G401 (cell line): Measurements from ENCODE around the gene POLR3GL. TPM values are rescaled to one million over a fixed set of nuclear protein-coding genes. Genes with fewer than 3 reads are reported as not detected.

Experiments
- DNase-seq: peaks from one replicate; pipeline ENCODE4 v3.0.0-alpha.2; 2015; ENCODE audit warnings: low spot score
- in situ Hi-C: cut with HindIII; loops from 2 replicates; pipeline ENCODE4 v1.10.0; 2016; ENCODE audit warnings: low sequenced_read_pairs, mixed read lengths
- total RNA-seq: library from RNA; depleted of rRNA; stranded (reverse); fragments of >200 nt; shearing (Covaris generic); gene quantifications from 2 replicates; pipeline ENCODE4 v1.2.3, GENCODE V29; 2014

POLR3GL gene
- total RNA-seq, 1 experiment from 2014 or later = 13.5 TPM

DNA sequence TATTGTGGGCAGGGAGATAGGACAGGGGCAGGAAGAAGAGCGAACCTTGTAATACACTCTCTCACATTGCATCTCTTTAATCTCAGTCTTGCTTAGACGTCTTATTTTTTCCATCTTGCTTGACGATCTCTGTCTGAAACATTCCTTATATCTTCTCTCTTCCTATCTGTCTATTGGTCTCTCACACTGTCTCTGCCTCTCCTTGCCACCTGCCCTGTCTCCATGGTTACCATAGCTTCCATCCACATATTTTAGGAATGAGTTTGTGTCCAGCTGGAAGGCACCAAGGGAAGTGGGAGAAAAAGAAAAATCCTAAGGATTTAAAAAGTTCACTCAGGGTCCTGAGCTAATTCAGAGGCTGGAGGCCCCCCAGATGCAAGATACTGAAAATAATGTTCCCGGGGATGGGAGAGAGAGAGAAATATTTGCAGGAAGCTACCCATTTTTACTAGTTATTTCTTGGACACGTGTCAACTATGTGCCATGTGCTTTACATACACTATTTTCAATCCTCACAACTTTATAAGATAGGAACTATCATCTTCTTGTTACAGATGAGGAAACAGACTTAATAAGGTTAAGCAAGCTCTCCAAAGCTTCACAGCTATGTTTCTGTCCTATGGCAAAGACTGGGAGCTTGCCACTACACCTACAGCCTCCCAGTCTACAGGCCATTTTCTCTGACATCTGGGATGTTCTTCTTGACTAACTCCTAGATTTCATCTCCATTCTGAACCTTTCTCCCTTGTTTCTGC is 1.0 kb upstream of the POLR3GL start:
- in situ Hi-C loops = no loop called here
- peak; percentile 86 for DNase-seq

GRCh38 chr1:145965119-145965744 is 742 bp downstream of the POLR3GL start:
- in situ Hi-C loops = no loop called here

DNA sequence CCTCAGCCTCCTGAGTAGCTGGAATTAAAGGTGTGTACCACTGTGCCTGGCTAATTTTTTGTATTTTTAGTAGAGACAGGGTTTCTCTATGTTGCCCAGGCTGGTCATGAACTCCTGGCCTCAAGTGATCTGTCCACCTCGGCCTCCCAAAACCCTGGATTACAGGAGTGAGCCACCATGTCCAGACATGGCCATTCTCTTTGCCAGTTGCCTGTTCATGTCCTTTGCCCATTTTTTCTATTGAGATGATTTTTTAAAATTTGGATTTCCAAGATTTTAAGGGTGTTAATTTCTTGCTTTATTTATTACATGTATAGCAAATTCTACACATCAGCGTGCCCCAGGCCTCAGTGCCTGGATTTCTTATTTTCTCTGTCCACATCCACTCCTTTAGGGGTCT is 2.8 kb downstream of the POLR3GL start:
- in situ Hi-C loops = no loop called here
- DNase-seq = no peak

More at GRCh38 chr1:145965119-145965744, 742 bp downstream of the POLR3GL start:
- no peak for DNase-seq

DNA sequence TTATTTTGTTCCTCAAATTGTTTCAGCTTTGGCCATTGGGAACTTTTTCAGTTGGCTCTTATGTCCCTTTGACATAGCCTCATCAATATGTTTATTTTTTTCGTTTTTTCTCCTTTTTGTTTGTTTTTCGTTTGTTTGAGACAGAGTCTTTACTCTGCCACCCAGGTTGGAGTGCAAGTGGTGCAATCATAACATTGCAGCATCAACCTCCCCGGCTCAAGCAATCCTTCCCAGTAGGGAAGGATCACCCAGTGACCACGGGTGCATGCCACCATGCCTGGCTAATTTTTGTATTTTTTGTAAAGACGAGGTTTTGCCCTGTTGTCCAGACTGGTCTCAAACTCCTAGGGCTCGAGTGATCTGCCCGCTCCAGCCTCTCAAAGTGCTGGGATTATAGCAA is 8.1 kb downstream of the POLR3GL start:
- no peak for DNase-seq
- in situ Hi-C loops = no loop called here

- in situ Hi-C loops = no loop called here
Observed at GRCh38 chr1:145974721-145975120, 10.2 kb downstream of the POLR3GL start.

DNA sequence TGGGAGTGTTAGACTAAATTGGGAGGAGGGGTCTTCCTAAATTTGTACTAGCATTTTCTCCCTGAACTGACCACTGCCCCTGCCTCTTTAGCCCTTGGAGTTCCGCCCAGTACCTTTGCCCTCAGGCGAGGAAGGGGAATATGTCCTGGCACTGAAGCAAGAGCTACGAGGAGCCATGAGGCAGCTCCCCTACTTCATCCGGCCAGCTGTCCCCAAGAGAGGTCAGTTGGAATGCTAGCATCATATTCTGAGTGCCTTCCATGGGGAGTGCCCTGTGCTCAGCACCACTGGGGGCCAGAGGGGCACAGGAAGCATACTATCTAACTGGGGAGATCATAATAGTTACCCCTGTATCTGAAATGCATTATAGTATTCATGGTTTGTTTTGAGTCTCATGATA is 10.7 kb downstream of the POLR3GL start:
- in situ Hi-C loops = no loop called here
- DNase-seq = no peak

More at GRCh38 chr1:145974721-145975120, 10.2 kb downstream of the POLR3GL start:
- DNase-seq = no peak

GRCh38 chr1:145977016-145977415 is 12.5 kb downstream of the POLR3GL start:
- no peak for DNase-seq
- in situ Hi-C loops = no loop called here

- peak; percentile 93 for DNase-seq
- in situ Hi-C loops = no loop called here
Observed at GRCh38 chr1:145977486-145978470, 13.3 kb downstream of the POLR3GL start.

- no peak for DNase-seq
- in situ Hi-C loops = no loop called here
Observed at GRCh38 chr1:145978471-145978853, 14.0 kb downstream of the POLR3GL start.

DNA sequence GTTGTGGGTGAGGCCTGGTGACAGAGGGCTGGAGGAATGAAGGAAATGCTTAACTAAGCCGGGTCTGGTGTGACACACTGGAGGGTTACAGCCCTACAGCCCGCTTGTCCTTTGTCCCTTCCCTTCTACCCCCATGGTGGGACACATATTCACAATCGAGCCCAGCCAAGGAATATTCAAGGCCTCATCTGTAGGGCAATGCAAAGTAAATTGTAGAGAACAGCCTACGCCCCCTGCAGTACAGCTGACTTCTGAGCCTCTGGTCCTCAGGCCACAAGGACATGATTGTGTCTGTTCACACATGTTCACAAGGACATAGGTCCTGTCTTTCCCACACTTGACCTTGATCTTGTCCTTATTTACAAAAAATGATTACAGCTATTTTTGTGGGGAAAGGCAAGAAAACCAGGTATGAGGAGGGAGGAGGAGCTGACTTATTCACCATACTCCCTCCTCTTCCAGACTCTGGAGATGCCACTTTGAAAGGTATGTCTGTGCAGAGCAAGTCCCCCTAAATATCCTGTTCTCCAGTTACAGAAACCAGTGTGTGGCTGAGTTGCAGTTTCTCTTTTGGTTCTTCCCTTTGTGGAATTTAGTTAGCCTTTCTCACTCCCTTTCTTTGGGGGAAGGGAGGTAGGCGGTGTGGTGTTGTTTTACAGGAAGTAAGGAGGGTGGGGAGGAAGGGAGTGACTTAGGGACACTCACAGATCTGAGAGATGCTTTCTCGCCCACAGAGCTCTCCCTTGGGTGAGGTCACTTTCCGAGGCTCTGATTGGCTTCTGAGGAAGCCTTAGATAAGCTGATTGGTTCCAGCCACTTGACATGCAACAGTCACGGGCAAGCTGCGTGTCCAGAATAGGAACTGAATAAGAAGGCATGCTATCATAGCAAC is 14.6 kb downstream of the POLR3GL start:
- in situ Hi-C loops = no loop called here
- DNase-seq = peak; percentile 99

GRCh38 chr1:145979746-145980456 is 15.4 kb downstream of the POLR3GL start:
- in situ Hi-C loops = no loop called here
- no peak for DNase-seq

GRCh38 chr1:145980457-145980994 is 16.0 kb downstream of the POLR3GL start:
- no peak for DNase-seq
- in situ Hi-C loops = no loop called here

DNA sequence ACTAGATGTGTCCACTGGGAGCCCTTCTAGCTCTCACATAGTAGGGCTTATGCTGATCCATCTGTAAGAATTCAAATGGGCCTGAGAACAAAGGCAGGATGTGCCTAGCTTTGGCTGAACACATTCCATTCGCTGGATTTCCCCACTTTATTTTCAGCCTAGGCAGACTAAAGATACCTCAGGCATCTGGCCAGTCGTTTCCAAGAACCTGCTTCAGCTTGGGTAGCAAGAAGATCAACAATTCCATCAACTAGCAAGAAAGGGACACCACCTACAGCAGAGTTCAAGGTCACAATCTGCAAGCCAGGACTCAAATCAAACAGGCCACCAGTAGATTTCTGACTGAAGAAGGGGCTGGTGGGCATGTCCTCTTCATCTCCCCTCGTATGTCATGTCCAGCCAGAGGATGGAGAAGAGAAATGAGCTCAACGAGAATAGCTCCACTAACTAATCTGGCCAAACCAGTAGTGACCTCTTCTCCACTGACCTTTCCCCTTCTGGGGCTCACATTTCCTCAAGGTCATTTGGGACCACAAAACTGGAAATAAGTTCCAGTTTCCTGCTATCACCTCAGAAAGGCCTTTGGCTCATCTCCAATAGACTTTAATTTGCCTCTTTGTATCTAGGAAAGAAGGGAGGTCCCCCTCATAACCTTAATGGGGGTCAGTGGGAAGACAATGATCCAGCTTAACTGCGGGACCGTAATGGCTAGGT is 17.7 kb downstream of the POLR3GL start:
- in situ Hi-C loops = no loop called here
- no peak for DNase-seq

GRCh38 chr1:145983206-145983675 is 18.8 kb downstream of the POLR3GL start:
- in situ Hi-C loops = no loop called here
- DNase-seq = no peak

- no peak for DNase-seq
- in situ Hi-C loops = no loop called here
Observed at GRCh38 chr1:145983960-145984830, 19.7 kb downstream of the POLR3GL start.

- in situ Hi-C loops = no loop called here
- DNase-seq = no peak
Observed at GRCh38 chr1:145985129-145985501, 20.6 kb downstream of the POLR3GL start.
